Tibial artery (tissue), 4 donors: Measurements from ENCODE around the gene KLF13.

Source experiments
- DNase-seq, 2 donors: peaks; one replicate each; pipeline ENCODE4 v3.0.0-alpha.2; 2019
- H3K27ac ChIP-seq, 2 donors: fragments of 200-600 bp; sonication (generic) in 1 of 2; 1 replicate in 1 of 2; 2 replicates in 1 of 2; pipeline ENCODE4 v1.5.1; 2018 to 2019; ENCODE audit warnings: mild to moderate bottlenecking in 1 of 2
- H3K27me3 ChIP-seq, 2 donors: fragments of 200-600 bp; sonication (generic) in 1 of 2; one replicate each; pipeline versions ENCODE4 v1.5.1 to v1.6.0; 2016 to 2019
- H3K36me3 ChIP-seq, 3 donors: fragments of 200-600 bp; sonication (generic) in 2 of 3; one replicate each; pipeline ENCODE4 v1.5.1; 2016 to 2019; ENCODE audit warnings: mild to moderate bottlenecking in 2 of 3
- H3K4me1 ChIP-seq, 4 donors: fragments of 200-600 bp; sonication (generic) in 2 of 4; 1 replicate in 3 of 4; 2 replicates in 1 of 4; pipeline ENCODE4 v1.5.1; 2016 to 2019
- H3K4me3 ChIP-seq, 2 donors: fragments of 200-600 bp; sonication (generic) in 1 of 2; 1 replicate in 1 of 2; 2 replicates in 1 of 2; pipeline ENCODE4 v1.5.1; 2018 to 2019; ENCODE audit warnings: mild to moderate bottlenecking in 2 of 2
- H3K9me3 ChIP-seq, 3 donors: fragments of 200-600 bp; sonication (generic) in 1 of 3; one replicate each; pipeline ENCODE4 v1.5.1; 2016 to 2019
- intact Hi-C: fragments of 100-400 bp; cut with DNase I; formaldehyde crosslinking; loops from one replicate; pipeline ENCODE4 v1.15.0; 2023; ENCODE audit warnings: low total_unique reads
- TF ChIP-seq, protein P1 (sequence below), 2 experiments: fragments of 200-600 bp in 1 of 2; fragments of 450-650 bp in 1 of 2; IDR thresholded peaks; one replicate each; pipeline ENCODE4 v1.5.1; 2017 to 2019; ENCODE audit warnings: antibody characterized with exemption in 2 of 2, mild to moderate bottlenecking in 1 of 2, moderate library complexity in 1 of 2

Gene KLF13

DNA sequence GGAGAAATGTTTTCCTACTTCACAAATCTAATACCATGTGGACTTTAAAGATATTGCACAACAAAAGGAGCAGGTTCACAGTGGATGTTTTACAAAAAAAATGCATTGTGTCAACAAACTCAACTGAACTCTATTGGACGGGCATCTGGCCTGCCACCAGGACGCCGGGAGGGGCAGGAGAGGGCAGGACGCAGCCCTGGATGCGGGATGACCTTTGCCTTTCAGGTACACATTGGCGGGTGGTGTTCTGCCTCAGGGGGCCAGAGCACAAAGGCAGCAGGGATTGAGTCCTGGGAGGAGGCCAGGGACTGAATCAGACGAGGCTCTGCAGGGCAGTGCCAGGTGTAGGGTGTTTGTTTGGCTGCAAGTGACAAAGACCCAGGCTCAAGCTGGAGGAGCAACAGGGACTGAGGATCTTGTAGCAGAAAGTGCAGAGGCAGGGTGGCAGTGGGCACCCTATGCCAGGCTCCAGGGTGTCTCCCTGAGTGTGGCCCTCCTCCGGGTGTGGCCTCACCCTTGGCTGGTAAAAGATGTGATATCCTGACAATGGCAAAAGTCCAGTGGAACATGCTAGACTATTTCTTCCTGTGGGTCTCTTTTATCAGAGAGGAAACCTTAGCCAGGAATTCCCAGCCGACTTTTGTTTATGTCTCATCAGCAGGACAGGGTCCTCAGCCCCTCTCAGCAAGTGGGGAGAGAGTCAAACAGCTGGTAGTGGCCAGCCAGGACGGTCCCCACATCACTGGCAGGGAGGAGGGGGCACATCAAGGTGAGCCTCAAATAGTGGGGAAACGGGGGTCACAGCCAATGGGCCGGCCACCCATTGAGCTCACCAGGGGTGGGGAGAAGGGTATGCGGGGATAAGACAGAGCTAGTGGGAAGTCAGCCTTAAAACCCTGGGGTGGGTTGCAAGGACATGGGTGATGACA, 29.7 kb upstream of the KLF13 start:
- intact Hi-C loops: no loop called here
- Histone ChIP-seq H3K27me3 (peaks cover 0 to 28% of the 10 kb centered on the region in 2 donors), H3K4me3 (no peak overlapping the region), H3K9me3 (no peaks in the 10 kb centered on the region), H3K27ac (no peak overlapping the region), H3K4me1 (peaks cover 0 to 11% (median 0%) of the 10 kb centered on the region in 4 donors), H3K36me3 (no peaks in the 10 kb centered on the region)
- DNase-seq: no peak
- TF ChIP-seq, protein P1, sequence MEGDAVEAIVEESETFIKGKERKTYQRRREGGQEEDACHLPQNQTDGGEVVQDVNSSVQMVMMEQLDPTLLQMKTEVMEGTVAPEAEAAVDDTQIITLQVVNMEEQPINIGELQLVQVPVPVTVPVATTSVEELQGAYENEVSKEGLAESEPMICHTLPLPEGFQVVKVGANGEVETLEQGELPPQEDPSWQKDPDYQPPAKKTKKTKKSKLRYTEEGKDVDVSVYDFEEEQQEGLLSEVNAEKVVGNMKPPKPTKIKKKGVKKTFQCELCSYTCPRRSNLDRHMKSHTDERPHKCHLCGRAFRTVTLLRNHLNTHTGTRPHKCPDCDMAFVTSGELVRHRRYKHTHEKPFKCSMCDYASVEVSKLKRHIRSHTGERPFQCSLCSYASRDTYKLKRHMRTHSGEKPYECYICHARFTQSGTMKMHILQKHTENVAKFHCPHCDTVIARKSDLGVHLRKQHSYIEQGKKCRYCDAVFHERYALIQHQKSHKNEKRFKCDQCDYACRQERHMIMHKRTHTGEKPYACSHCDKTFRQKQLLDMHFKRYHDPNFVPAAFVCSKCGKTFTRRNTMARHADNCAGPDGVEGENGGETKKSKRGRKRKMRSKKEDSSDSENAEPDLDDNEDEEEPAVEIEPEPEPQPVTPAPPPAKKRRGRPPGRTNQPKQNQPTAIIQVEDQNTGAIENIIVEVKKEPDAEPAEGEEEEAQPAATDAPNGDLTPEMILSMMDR (IDR thresholded peaks at IDR 0.05): no peak

DNA sequence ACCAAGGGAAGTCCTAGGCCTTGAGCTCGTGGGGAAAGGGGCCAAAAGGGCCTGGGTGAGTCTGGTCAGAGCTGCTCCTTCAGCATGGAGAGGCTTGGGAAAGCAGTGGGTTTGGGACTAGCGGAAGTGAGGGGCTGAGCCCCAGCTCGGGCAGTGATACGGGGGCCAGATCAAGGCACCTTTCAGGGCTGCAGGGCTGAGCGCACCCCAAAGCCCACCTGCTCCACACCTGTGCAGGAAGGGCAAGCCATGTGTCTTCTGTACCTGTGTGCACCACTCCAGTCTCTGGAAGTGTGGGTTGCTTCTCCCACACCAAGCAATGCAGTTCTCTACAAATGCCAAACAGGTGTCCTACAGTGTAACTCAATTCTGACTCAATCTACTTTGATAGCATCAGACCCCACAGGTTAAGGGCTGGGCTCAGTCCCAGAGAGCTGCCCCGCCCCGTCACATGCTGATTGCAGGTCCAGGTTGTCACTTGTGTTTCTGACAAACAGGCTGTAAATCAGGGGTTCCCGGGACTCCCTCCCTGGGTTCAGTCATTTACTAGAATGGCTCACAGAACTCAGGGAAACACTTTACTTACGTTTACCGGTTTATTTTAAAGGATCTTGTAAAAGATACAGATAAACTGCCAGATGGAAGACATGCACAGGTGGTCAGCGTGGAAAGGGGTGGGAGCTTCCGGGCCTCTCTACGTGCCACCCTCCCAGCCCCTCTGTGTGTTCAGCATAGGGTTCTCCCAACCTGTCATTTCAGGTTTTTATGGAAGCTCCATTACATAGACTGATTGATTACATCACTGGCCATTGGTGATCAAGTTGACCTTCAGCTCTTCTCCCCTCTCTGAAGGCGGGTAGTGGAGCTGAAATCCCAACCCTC, 28.8 kb upstream of the KLF13 start:
- Histone ChIP-seq H3K4me1 (peaks cover 0 to 11% (median 0%) of the 10 kb centered on the region in 4 donors), H3K36me3 (no peaks in the 10 kb centered on the region), H3K27ac (no peak overlapping the region), H3K9me3 (no peaks in the 10 kb centered on the region), H3K4me3 (no peak overlapping the region), H3K27me3 (peaks cover 0 to 28% of the 10 kb centered on the region in 2 donors)
- intact Hi-C loops: no loop called here
- TF ChIP-seq, protein P1 (IDR thresholded peaks at IDR 0.05): no peak
- no peak for DNase-seq

DNA sequence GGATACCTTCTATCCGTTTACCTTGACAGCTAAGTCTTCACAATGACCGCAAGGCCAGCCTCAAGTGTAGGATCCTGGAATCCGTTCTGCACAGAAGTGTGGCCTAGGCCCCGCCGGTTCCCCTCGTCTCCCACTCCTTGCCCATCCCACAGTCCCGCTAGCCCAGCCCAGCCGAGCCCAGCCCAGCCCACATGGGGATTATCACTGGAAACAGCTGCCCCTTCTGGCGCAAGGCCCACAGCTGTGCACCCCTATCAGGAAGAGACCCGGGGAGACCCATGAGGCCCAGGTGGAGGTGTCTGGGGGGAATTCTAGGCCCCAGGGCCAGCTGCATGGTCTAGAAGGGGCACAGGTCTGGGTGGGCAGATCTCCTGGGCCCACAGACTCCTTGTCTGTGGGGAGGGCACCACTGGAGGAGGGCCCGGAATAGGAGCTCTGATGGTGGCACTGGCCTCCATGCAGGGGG, 27.9 kb upstream of the KLF13 start:
- H3K4me3 ChIP-seq: no peak overlapping the region
- no peak overlapping the region for H3K27ac ChIP-seq
- peaks cover 0 to 26% of the 10 kb centered on the region in 2 donors for H3K27me3 ChIP-seq
- peaks cover 0 to 11% (median 0%) of the 10 kb centered on the region in 4 donors for H3K4me1 ChIP-seq
- DNase-seq: peak in 1 of 2 donors; percentile 59
- no peaks in the 10 kb centered on the region for H3K9me3 ChIP-seq
- TF ChIP-seq, protein P1 (IDR thresholded peaks at IDR 0.05): no peak
- intact Hi-C loops: no loop called here
- no peaks in the 10 kb centered on the region for H3K36me3 ChIP-seq

DNA sequence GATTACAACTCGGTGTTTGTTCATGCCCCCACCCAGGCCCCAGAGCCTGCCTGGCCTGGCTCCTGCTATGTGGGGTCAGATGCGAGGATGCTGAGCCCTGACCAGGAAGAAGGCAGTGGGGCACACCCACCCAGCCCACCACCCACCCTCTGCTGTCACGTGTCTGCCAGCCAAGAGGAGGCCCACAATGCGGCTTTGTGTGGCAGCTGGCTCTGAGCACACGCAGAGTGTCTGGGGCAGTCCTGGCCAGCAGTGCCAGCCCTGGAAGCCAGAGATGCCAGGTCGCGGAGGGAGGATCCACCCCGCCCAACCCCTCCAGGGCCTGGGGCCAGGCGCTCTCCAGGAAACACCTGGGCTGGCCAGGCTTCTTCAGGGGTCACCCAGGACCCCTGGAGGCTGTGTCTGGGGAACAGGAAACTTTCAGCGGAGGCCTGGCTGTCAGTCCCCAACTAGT, 26.4 kb upstream of the KLF13 start:
- intact Hi-C loops: no loop called here
- Histone ChIP-seq H3K27me3 (peaks cover 0 to 26% of the 10 kb centered on the region in 2 donors), H3K4me1 (peaks cover 0 to 11% (median 0%) of the 10 kb centered on the region in 4 donors), H3K27ac (no peak overlapping the region), H3K36me3 (no peaks in the 10 kb centered on the region), H3K4me3 (no peak overlapping the region), H3K9me3 (no peaks in the 10 kb centered on the region)
- TF ChIP-seq, protein P1 (IDR thresholded peaks at IDR 0.05): no peak
- peak in 1 of 2 donors; percentile 59 for DNase-seq

DNA sequence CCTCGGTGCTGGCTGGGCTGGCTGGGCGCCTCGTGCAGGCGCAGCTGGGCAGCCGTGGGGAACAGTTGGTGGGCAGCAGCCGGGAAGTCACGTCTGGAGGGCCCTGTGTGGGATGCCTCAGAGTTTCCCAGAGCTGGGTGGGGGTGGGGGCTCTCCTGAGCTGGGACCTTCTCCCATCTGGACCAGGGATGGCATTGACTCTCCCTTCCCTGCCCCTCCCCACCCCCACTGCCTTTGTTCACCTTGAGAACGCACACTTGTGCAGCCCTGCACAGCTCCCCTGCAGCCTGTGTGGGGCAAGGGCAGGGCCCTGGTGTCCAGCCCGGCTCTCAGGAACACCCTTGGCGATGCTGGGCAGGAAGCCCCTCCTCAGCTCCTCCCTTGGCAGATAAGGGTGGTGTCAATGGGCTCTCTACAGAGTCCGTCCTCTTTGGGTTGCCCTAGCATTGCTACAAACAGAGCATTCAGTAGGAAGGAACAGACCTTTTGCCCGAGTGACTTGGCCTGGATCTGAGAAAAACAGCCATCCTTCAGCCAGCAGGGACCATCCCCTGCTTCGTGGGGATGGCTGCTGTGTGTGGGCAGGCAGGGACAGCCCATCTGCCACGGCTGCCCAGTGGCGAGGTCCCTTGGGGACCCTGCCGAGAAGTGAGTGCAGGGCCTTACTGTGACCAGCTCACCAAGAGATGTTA, 25.5 kb upstream of the KLF13 start:
- Histone ChIP-seq H3K36me3 (no peaks in the 10 kb centered on the region), H3K27ac (no peak overlapping the region), H3K9me3 (no peaks in the 10 kb centered on the region), H3K4me3 (no peak overlapping the region), H3K4me1 (peaks cover 0 to 11% (median 0%) of the 10 kb centered on the region in 4 donors), H3K27me3 (peaks cover 0 to 24% of the 10 kb centered on the region in 2 donors)
- TF ChIP-seq, protein P1 (IDR thresholded peaks at IDR 0.05): no peak
- intact Hi-C loops: no loop called here
- DNase-seq: peak in 1 of 2 donors; percentile 50
